ENCODE results near the gene PARVA.

DNA sequence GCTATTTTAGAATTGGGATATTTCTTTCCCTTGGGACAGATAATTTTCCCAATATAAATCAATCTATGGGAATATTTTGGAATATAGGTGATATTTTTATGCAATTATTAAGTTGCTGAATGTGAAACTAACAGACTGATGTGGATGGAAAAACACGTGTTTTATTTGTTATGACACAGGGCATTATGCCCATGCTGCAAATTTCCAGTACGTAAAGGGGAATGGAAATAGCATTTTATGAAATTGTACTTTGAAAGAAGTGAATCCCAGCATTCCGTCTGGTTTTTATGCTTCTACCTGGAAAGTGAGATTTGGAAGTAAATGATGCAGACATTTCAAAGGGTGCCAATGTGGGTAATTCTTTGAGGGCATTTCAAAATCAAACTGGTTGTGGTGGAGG lies 142.7 kb downstream of the PARVA start:
- TF ChIP-seq, protein P1, sequence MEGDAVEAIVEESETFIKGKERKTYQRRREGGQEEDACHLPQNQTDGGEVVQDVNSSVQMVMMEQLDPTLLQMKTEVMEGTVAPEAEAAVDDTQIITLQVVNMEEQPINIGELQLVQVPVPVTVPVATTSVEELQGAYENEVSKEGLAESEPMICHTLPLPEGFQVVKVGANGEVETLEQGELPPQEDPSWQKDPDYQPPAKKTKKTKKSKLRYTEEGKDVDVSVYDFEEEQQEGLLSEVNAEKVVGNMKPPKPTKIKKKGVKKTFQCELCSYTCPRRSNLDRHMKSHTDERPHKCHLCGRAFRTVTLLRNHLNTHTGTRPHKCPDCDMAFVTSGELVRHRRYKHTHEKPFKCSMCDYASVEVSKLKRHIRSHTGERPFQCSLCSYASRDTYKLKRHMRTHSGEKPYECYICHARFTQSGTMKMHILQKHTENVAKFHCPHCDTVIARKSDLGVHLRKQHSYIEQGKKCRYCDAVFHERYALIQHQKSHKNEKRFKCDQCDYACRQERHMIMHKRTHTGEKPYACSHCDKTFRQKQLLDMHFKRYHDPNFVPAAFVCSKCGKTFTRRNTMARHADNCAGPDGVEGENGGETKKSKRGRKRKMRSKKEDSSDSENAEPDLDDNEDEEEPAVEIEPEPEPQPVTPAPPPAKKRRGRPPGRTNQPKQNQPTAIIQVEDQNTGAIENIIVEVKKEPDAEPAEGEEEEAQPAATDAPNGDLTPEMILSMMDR (IDR thresholded peaks at IDR 0.05; ENCODE audit: poor library complexity), result no peak
- TF ChIP-seq EZH2phosphoT487 (IDR thresholded peaks at IDR 0.05; ENCODE audit: low read depth, severe bottlenecking, unreplicated experiment) (no peak), EZH2 (IDR thresholded peaks at IDR 0.05; ENCODE audit: borderline replicate concordance) (no peak)
